Measurements from ENCODE around the gene CEP57.

GRCh38 chr11:95750101-95750500 is 40.2 kb upstream of the CEP57 start:
- TF ChIP-seq CTCF (IDR thresholded peaks at IDR 0.05) (no peak), POLR2AphosphoS5 (IDR thresholded peaks at IDR 0.05) (no peak), POLR2A (IDR thresholded peaks at IDR 0.05) (no peak)
